ENCODE data around the gene NBAS. TPM values are rescaled to one million over a fixed set of nuclear protein-coding genes. Genes with fewer than 3 reads are reported as not detected.

NBAS gene
- total and polyA plus RNA-seq, 8 donors = 26.6 to 36.7 (median 31.1) TPM

DNA sequence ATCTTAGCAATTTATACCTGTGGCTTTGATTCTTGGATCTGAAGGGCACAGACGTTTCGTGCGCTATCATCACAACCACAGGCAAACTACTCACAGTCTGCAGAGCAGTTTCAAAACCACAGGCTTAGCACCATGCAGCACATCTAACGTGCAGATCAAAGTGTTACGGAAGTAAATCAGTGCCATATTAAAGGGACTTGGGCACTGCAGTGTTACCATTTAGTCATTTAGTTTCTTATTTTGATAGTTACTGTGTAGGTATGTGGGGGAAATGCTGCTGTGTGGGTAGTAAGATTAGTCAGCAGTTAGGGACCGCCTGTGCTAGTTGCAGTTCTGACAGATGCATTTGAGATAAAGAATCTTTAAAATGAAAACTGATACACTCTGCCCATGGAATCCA, 384.0 kb downstream of the NBAS start:
- Histone ChIP-seq H3K4me1 (no peaks in the 10 kb centered on the region), H3K4me3 (no peak overlapping the region), H3K27ac (no peak overlapping the region), H3K27me3 (no peaks in the 10 kb centered on the region), H3K36me3 (peaks cover 0 to 4% (median 0%) of the 10 kb centered on the region in 3 donors), H3K9me3 (no peaks in the 10 kb centered on the region)
- TF ChIP-seq, protein P1, sequence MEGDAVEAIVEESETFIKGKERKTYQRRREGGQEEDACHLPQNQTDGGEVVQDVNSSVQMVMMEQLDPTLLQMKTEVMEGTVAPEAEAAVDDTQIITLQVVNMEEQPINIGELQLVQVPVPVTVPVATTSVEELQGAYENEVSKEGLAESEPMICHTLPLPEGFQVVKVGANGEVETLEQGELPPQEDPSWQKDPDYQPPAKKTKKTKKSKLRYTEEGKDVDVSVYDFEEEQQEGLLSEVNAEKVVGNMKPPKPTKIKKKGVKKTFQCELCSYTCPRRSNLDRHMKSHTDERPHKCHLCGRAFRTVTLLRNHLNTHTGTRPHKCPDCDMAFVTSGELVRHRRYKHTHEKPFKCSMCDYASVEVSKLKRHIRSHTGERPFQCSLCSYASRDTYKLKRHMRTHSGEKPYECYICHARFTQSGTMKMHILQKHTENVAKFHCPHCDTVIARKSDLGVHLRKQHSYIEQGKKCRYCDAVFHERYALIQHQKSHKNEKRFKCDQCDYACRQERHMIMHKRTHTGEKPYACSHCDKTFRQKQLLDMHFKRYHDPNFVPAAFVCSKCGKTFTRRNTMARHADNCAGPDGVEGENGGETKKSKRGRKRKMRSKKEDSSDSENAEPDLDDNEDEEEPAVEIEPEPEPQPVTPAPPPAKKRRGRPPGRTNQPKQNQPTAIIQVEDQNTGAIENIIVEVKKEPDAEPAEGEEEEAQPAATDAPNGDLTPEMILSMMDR (IDR thresholded peaks at IDR 0.05) = no peak
- ATAC-seq (no peak), FAIRE-seq (no peak), DNase-seq (no peak)
- intact Hi-C loops (cut with DNase I) = no loop called here
- 93 to 95% methylated on average over 6 of the region's 6 CpGs for WGBS, 2 donors

DNA sequence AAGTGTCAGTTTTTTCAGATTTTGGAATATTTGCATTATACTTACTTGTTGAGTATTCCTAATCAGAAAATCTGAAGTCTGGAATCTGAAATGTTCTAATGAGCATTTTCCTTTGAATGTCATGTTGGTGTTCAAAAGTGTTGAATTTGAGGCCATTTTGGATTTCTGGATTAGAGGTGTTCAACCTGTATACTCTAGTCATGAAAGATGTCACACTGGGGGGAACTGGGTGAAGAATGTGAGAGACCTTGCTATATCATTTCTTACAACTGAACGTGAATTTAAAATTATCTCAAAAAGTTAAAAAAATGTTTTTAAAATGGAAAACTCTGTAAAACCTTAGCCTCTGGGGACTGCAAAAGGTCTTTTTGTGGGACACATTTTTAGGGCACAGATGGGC, 384.5 kb downstream of the NBAS start:
- ATAC-seq (no peak), DNase-seq (no peak), FAIRE-seq (no peak)
- 97% methylated on average over 1 of the region's 1 CpG for WGBS, 2 donors
- Histone ChIP-seq H3K27ac (no peak overlapping the region), H3K27me3 (no peaks in the 10 kb centered on the region), H3K4me1 (no peaks in the 10 kb centered on the region), H3K36me3 (peaks cover 0 to 4% (median 0%) of the 10 kb centered on the region in 3 donors), H3K4me3 (no peak overlapping the region), H3K9me3 (no peaks in the 10 kb centered on the region)
- TF ChIP-seq, protein P1 (IDR thresholded peaks at IDR 0.05) = no peak
- intact Hi-C loops (cut with DNase I) = no loop called here

DNA sequence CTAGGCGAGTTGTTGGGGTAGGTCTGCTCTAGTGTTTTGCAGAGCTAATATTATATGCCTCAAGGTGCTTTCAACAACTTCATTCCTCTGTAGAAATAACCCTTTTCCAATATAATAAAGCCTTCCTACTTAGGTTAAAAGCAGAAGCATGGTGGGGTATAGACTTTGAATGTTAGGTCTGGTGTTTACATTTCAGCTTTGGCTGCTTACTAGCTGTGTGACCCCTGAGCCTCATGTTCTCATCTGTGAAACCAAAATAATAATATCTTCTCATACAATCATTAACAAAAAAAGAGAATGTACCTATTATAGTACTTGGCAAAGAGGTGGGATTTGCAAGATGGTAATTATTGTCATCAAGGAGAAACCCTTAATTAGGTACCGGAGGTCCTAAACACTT, 386.6 kb downstream of the NBAS start:
- 96 to 97% methylated on average over 2 of the region's 2 CpGs for WGBS, 2 donors
- Histone ChIP-seq H3K4me1 (no peaks in the 10 kb centered on the region), H3K9me3 (no peaks in the 10 kb centered on the region), H3K36me3 (peaks cover 0 to 4% (median 0%) of the 10 kb centered on the region in 3 donors), H3K4me3 (no peak overlapping the region), H3K27ac (no peak overlapping the region), H3K27me3 (no peaks in the 10 kb centered on the region)
- ATAC-seq = no peak
- TF ChIP-seq, protein P1 (IDR thresholded peaks at IDR 0.05) = no peak
- no peak for FAIRE-seq
- no peak for DNase-seq
- intact Hi-C loops (cut with DNase I) = no loop called here

DNA sequence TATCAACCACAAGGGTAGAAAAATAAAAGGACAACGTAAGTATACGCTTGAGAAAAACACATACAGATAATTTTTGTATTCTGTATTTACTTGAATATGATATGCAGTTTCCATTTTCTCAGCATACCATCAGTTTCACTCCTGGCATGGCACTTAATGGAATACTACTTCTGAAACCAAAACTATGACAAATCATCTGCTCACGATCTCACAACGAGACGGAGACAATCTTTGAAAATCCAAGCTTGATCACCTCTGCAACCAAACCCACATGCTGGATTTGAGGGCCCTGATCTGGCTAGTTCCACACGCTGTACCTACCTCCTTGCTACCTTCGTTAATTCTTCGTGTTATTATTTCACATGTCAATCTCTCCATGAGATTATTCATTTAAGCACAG, 387.6 kb downstream of the NBAS start:
- intact Hi-C loops (cut with DNase I) = no loop called here
- Histone ChIP-seq H3K27me3 (no peaks in the 10 kb centered on the region), H3K36me3 (no peaks in the 10 kb centered on the region), H3K4me1 (no peaks in the 10 kb centered on the region), H3K9me3 (no peaks in the 10 kb centered on the region), H3K27ac (no peak overlapping the region), H3K4me3 (no peak overlapping the region)
- DNase-seq = no peak
- WGBS, 2 donors = 90 to 95% methylated on average over 8 of the region's 8 CpGs
- no peak for ATAC-seq
- FAIRE-seq = no peak
- TF ChIP-seq, protein P1 (IDR thresholded peaks at IDR 0.05) = no peak

DNA sequence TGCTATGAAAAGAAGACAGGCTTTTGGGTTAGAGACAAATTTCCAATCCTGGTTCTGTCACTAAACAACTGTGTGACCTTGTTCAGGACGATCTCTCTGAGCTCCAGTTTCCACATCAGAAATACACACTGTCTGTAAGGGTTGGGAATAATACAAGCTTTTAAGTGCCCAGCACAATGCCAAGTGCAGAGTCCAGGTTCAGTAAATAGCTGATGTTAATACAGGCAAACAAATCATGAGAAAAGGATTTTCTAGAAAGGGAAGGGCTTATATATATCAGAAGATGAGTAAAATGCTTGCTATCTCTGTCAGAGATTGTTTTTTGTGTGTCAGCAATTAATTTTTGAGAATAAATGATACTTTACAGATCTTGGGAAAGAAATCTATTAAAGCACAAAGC, 388.3 kb downstream of the NBAS start:
- no peak for DNase-seq
- Histone ChIP-seq H3K36me3 (no peaks in the 10 kb centered on the region), H3K4me3 (no peak overlapping the region), H3K27me3 (no peaks in the 10 kb centered on the region), H3K9me3 (no peaks in the 10 kb centered on the region), H3K27ac (no peak overlapping the region), H3K4me1 (no peaks in the 10 kb centered on the region)
- intact Hi-C loops (cut with DNase I) = no loop called here
- no peak for FAIRE-seq
- 9 to 29% methylated on average over 1 of the region's 1 CpG for WGBS, 2 donors
- TF ChIP-seq, protein P1 (IDR thresholded peaks at IDR 0.05) = no peak
- ATAC-seq = no peak
